A549 (cell line): ENCODE measurements around the gene ICE2.

Experiments used
- CHD2 ChIP-seq: fragments of 150-350 bp; IDR thresholded peaks from 2 replicates; pipeline ENCODE4 v1.6.1; 2014; ENCODE audit warnings: low read length; ENCODE audit not compliant: partially characterized antibody
- CTCF ChIP-seq: fragments of >200 bp; sonication (Bioruptor Twin); formaldehyde crosslinking; IDR thresholded peaks from 3 replicates; pipeline ENCODE4 v1.5.1; 2016
- POLR2A ChIP-seq: IDR thresholded peaks from 2 replicates; pipeline ENCODE4 v1.6.1; 2012; ENCODE audit warnings: mild to moderate bottlenecking, low read length

- TF ChIP-seq POLR2A (peak; percentile 30), CTCF (no peak), CHD2 (no peak)
These were observed 81.8 kb downstream of the ICE2 start for GRCh38 chr15:60396958-60397771.
